Suprapubic skin (tissue), 4 donors: ENCODE results near the gene PILRB. TPM values are rescaled to one million over a fixed set of nuclear protein-coding genes. Genes with fewer than 3 reads are reported as not detected.

Experiments used
- DNase-seq, 2 donors: peaks; one replicate each; pipeline ENCODE4 v3.0.0-alpha.2; 2019; ENCODE audit warnings: low spot score in 2 of 2
- H3K27ac ChIP-seq: fragments of 200-600 bp; sonication (generic); one replicate; pipeline ENCODE4 v1.5.1; 2019
- H3K27me3 ChIP-seq: fragments of 200-600 bp; sonication (generic); one replicate; pipeline ENCODE4 v1.5.1; 2019
- H3K36me3 ChIP-seq: fragments of 200-600 bp; sonication (generic); one replicate; pipeline ENCODE4 v1.5.1; 2019
- H3K4me1 ChIP-seq: fragments of 200-600 bp; sonication (generic); one replicate; pipeline ENCODE4 v1.5.1; 2019
- H3K4me3 ChIP-seq: fragments of 200-600 bp; sonication (generic); one replicate; pipeline ENCODE4 v1.5.1; 2019; ENCODE audit warnings: mild to moderate bottlenecking
- H3K9me3 ChIP-seq: fragments of 200-600 bp; sonication (generic); one replicate; pipeline ENCODE4 v1.5.1; 2019
- EP300 ChIP-seq: sonication (generic); formaldehyde crosslinking; IDR thresholded peaks from one replicate; pipeline ENCODE4 v1.6.1; 2017; ENCODE audit warnings: antibody characterized with exemption
- POLR2A ChIP-seq, 2 donors: fragments of 450-650 bp; IDR thresholded peaks; one replicate each; pipeline ENCODE4 v1.6.1; 2017; ENCODE audit warnings: antibody characterized with exemption in 2 of 2, mild to moderate bottlenecking in 2 of 2, moderate library complexity in 2 of 2
- POLR2AphosphoS5 ChIP-seq, 3 donors: sonication (generic); formaldehyde crosslinking; IDR thresholded peaks; one replicate each; pipeline ENCODE4 v1.6.1; 2017; ENCODE audit warnings: antibody characterized with exemption in 3 of 3
- WGBS: methylation state at CpG from one replicate; pipeline ENCODE4 v1.1.5; 2018; 5-methylcytosine and 5-hydroxymethylcytosine counted together
- total RNA-seq, 4 donors: library from RNA; depleted of rRNA; stranded (reverse); fragments of >200 nt; gene quantifications; one replicate each; pipeline ENCODE4 v1.1.0, GENCODE V29; 2016
- TF ChIP-seq, protein P1 (sequence below), 2 donors: fragments of 200-600 bp in 1 of 2; fragments of 450-650 bp in 1 of 2; sonication (generic) in 1 of 2; IDR thresholded peaks; one replicate each; pipeline ENCODE4 v1.5.1; 2016 to 2019; ENCODE audit warnings: antibody characterized with exemption in 2 of 2, mild to moderate bottlenecking in 1 of 2, moderate library complexity in 1 of 2

Gene PILRB
- total RNA-seq, 4 donors from 2014 or later: 40.8 to 125 (median 63.1) TPM

DNA sequence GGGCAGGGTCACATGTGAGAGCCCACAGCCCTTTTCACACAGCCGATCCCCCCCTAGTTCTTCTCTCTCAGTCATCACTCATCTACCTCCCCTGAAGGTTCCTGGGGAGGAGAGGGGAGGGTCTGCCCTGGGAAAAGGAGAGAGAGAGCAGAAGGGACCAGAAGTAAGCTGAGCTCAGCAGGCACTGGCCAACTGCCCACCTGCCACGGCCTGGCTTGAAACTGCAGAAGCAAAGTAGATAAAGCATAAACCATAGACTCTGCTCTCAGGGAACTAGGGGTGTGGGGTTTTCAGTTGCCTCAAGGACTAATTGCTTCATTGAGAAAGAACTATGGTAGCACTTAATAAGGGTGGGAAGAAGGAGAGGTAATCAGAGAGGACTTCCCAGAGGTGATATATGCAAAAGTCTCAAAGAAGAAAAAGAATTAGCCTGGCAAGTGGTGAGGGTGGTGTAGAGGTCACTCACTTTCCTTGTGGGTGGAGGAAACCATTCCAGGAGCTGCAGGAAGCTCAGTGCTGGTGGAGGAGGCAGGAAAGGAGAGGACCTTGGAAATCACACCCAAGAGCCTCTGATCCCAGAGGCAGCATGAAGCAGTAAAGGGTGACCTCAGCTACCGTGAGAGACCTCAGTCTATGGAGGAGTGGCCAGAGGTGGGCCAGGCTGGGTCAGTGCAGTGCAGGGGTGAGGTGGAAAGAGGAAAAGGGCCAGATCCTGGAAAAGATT lies 32.5 kb downstream of the PILRB start:
- 75% methylated on average over 3 of the region's 3 CpGs for WGBS
- TF ChIP-seq POLR2A (IDR thresholded peaks at IDR 0.05) (no peak), EP300 (no peak), POLR2AphosphoS5 (IDR thresholded peaks at IDR 0.05) (no peak)
- TF ChIP-seq, protein P1, sequence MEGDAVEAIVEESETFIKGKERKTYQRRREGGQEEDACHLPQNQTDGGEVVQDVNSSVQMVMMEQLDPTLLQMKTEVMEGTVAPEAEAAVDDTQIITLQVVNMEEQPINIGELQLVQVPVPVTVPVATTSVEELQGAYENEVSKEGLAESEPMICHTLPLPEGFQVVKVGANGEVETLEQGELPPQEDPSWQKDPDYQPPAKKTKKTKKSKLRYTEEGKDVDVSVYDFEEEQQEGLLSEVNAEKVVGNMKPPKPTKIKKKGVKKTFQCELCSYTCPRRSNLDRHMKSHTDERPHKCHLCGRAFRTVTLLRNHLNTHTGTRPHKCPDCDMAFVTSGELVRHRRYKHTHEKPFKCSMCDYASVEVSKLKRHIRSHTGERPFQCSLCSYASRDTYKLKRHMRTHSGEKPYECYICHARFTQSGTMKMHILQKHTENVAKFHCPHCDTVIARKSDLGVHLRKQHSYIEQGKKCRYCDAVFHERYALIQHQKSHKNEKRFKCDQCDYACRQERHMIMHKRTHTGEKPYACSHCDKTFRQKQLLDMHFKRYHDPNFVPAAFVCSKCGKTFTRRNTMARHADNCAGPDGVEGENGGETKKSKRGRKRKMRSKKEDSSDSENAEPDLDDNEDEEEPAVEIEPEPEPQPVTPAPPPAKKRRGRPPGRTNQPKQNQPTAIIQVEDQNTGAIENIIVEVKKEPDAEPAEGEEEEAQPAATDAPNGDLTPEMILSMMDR (IDR thresholded peaks at IDR 0.05): no peak
- no peaks in the 10 kb centered on the region for H3K9me3 ChIP-seq
- no peaks in the 10 kb centered on the region for H3K27me3 ChIP-seq
- H3K36me3 ChIP-seq: no peaks in the 10 kb centered on the region
- no peak overlapping the region for H3K27ac ChIP-seq
- DNase-seq: no peak
- H3K4me3 ChIP-seq: no peak overlapping the region
- H3K4me1 ChIP-seq: peaks cover 3% of the 10 kb centered on the region

DNA sequence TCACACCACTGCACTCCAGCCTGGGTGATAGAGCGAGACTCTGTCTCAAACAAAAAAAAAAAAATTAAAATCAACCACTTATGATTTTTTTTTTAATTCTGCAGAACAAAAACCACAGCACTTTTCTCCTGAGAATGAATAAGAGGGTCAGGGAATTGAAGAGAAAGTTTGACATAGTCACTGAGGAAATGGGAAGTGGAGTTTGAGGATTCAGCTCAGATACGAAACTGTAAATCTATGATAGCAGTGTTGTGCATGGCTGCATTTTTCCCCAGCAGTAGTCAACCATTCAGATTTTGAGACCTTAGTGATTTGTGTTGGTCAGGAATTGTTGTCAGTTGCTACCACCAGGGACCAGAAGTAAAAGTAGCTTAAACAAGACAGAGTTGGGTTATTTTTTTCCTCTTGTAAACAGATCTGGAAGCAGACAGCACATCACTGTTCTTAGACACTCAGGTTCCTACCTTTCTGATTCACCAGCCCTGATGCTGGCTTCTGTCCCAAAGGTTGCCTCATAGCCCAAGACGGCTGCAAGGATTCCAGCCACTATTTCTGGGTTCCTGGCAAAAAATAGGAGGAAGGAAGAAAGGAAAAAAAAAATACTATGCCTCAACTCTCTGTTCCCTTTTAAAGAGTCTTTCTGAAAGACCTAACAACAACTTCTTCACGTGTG lies 35.5 kb downstream of the PILRB start:
- no peak for DNase-seq
- Histone ChIP-seq H3K4me3 (no peak overlapping the region), H3K36me3 (no peaks in the 10 kb centered on the region), H3K4me1 (peaks cover 5% of the 10 kb centered on the region), H3K27me3 (no peaks in the 10 kb centered on the region), H3K9me3 (no peaks in the 10 kb centered on the region), H3K27ac (no peak overlapping the region)
- WGBS: 74% methylated on average over 4 of the region's 4 CpGs
- no peak for TF ChIP-seq POLR2AphosphoS5 (IDR thresholded peaks at IDR 0.05)
- no peak for TF ChIP-seq EP300
- TF ChIP-seq POLR2A (IDR thresholded peaks at IDR 0.05): no peak
- TF ChIP-seq, protein P1 (IDR thresholded peaks at IDR 0.05): no peak

DNA sequence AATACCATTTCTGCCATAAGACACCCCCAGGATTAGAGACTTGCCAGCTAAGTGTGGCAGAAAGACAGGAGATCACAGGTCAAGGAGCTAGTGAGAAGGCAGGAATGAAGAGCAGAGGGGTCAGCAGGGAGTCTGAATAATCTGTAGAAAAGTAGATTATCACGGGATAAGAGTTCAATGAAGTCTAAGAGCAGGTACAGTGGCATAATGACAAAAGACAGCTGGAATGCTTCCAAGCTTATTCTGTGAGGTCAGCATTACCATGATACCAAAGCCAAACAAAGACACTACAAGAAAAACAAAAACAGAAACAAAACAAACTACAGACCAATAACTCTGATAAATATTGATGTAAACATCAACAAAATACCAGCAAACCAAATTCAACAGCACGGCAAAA lies 36.2 kb downstream of the PILRB start:
- H3K4me1 ChIP-seq: peaks cover 5% of the 10 kb centered on the region
- WGBS: 86% methylated on average over 2 of the region's 2 CpGs
- H3K4me3 ChIP-seq: no peak overlapping the region
- H3K36me3 ChIP-seq: no peaks in the 10 kb centered on the region
- no peaks in the 10 kb centered on the region for H3K9me3 ChIP-seq
- DNase-seq: no peak
- H3K27ac ChIP-seq: no peak overlapping the region
- TF ChIP-seq POLR2AphosphoS5 (IDR thresholded peaks at IDR 0.05): no peak
- TF ChIP-seq POLR2A (IDR thresholded peaks at IDR 0.05): no peak
- TF ChIP-seq EP300: no peak
- TF ChIP-seq, protein P1 (IDR thresholded peaks at IDR 0.05): no peak
- H3K27me3 ChIP-seq: no peaks in the 10 kb centered on the region

DNA sequence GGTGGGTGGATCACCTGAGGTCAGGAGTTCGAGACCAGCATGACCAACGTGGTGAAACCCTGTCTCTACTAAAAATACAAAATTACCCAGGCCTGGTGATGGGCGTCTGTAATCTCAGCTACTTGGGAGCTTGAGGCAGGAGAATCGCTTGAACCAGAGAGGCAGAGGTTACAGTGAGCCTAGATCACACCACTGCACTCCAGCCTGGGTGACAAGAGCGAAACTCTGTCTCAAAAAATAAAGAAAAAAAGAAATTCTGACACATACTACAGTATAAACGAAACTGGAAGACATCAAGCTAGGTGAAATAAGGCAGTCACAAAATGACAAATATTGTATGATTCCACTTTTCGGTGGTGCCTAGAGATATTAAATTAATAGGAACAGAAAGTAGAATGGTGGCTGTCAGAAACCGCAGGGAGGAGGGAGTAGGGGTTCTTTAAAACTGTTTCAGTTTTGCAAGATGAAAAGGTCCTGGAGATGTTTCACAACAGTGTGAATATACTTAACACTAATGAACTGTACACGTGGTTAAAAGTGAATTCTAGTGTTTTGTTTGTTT lies 38.6 kb downstream of the PILRB start:
- Histone ChIP-seq H3K9me3 (no peaks in the 10 kb centered on the region), H3K4me3 (no peak overlapping the region), H3K4me1 (peaks cover 5% of the 10 kb centered on the region), H3K27ac (no peak overlapping the region), H3K36me3 (no peaks in the 10 kb centered on the region), H3K27me3 (no peaks in the 10 kb centered on the region)
- TF ChIP-seq, protein P1 (IDR thresholded peaks at IDR 0.05): no peak
- TF ChIP-seq POLR2A (IDR thresholded peaks at IDR 0.05): no peak
- TF ChIP-seq EP300: no peak
- no peak for TF ChIP-seq POLR2AphosphoS5 (IDR thresholded peaks at IDR 0.05)
- WGBS: 74% methylated on average over 9 of the region's 9 CpGs
- DNase-seq: no peak
